H1 (cell line): ENCODE data around the gene SCMH1. TPM values are rescaled to one million over a fixed set of nuclear protein-coding genes. Genes with fewer than 3 reads are reported as not detected.

Experiments used
- CBX8 ChIP-seq: fragments of 300-800, 300-1000 bp; sonication (generic); IDR thresholded peaks from 2 replicates; pipeline ENCODE4 v1.7.1; 2016; ENCODE audit warnings: low read depth, low read length, borderline replicate concordance
- CHD2 ChIP-seq: IDR thresholded peaks from 2 replicates; pipeline ENCODE4 v1.6.1; 2012; ENCODE audit warnings: low read length, improper control_type of control experiment
- GABPA ChIP-seq: IDR thresholded peaks from 2 replicates; pipeline ENCODE4 v1.6.1; 2011; ENCODE audit warnings: mild to moderate bottlenecking, low read length, moderate library complexity, borderline replicate concordance; ENCODE audit not compliant: insufficient read depth
- HDAC2 ChIP-seq, 2 experiments: fragments of 300-600 bp in 1 of 2; sonication (generic) in 1 of 2; IDR thresholded peaks; 2 replicates each; pipeline ENCODE4 v1.6.1; 2011 to 2012; ENCODE audit warnings: low read depth in 2 of 2, low read length in 2 of 2, mild to moderate bottlenecking in 2 of 2, moderate library complexity in 2 of 2, borderline replicate concordance in 1 of 2, inconsistent platforms in 1 of 2
- NRF1 ChIP-seq: IDR thresholded peaks from 2 replicates; pipeline ENCODE4 v1.6.1; 2011; ENCODE audit warnings: mild to moderate bottlenecking, low read depth, low read length, improper control_type of control experiment
- SIRT6 ChIP-seq: IDR thresholded peaks from one replicate; pipeline ENCODE4 v1.7.1; 2012; ENCODE audit warnings: low read length, inconsistent platforms
- polyA plus RNA-seq, 7 experiments: library from polyadenylated mRNA; depleted of rRNA in 3 of 7; stranded (reverse) in 5 of 7; unstranded in 2 of 7; fragments of >200 nt in 5 of 7; fragments of 200-250 nt in 2 of 7; gene quantifications; 1 replicate in 5 of 7; 2 replicates in 1 of 7; 4 replicates in 1 of 7; pipeline versions ENCODE4 v1.2.1 to v1.2.3, GENCODE V29; 2011 to 2013; ENCODE audit warnings: missing spikeins in 2 of 7, mixed read lengths in 2 of 7
- total RNA-seq: library from RNA; stranded (reverse); fragmentation: NEBNext Ultra II Directional; extraction: Animal tissue kit (Norgen Biotek cat#: 25700); gene quantifications from 2 replicates; pipeline ENCODE4 v1.2.1, GENCODE V29; 2021
- TF ChIP-seq, protein P1 (sequence below): IDR thresholded peaks from 2 replicates; pipeline ENCODE4 v1.6.1; 2012; ENCODE audit warnings: inconsistent platforms
- TF ChIP-seq, protein P2 (sequence below): IDR thresholded peaks from 2 replicates; pipeline ENCODE4 v1.6.1; 2011; ENCODE audit warnings: low read length, improper control_type of control experiment

Gene SCMH1
- total and polyA plus RNA-seq, 2 of the 8 experiments (the other 6 are each of a cell fraction or from before 2014, with no cell fraction given): 16.6 to 30.7 TPM

DNA sequence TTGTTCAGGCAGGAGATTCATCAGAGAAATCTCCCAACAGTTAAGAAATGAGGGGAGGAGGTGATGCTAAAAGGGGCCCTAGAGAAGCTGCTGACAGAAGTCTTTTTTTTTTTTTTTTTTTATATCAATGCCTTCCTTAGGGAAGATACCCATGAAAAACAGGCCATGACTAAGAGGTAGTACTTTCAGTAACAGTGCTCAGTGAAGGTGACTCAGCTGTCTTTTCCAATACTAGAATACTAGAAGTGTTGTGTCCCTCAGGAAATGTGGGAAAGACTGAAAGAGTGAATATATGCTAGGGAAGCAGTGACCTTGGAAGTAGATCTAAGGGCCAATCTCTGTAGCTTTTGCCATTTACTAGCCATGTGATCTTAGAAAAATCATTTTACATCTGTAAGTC is 168.1 kb downstream of the SCMH1 start (continued):
- no peak for TF ChIP-seq HDAC2 (IDR thresholded peaks at IDR 0.05; ENCODE audit: borderline replicate concordance in 1 of 2, low read depth in 2 of 2, low read length in 2 of 2)
- TF ChIP-seq CHD2: no peak
- TF ChIP-seq, protein P1, sequence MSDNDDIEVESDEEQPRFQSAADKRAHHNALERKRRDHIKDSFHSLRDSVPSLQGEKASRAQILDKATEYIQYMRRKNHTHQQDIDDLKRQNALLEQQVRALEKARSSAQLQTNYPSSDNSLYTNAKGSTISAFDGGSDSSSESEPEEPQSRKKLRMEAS: no peak
- no peak for TF ChIP-seq NRF1
- TF ChIP-seq CBX8: no peak
- TF ChIP-seq SIRT6: no peak
- TF ChIP-seq, protein P2, sequence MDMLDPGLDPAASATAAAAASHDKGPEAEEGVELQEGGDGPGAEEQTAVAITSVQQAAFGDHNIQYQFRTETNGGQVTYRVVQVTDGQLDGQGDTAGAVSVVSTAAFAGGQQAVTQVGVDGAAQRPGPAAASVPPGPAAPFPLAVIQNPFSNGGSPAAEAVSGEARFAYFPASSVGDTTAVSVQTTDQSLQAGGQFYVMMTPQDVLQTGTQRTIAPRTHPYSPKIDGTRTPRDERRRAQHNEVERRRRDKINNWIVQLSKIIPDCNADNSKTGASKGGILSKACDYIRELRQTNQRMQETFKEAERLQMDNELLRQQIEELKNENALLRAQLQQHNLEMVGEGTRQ: no peak
- TF ChIP-seq GABPA: no peak
